Measurements from ENCODE around the gene CBL.
A peak's percentile ranks its signal among the peaks of the same experiment; 100 is the strongest.

The CBL gene

DNA sequence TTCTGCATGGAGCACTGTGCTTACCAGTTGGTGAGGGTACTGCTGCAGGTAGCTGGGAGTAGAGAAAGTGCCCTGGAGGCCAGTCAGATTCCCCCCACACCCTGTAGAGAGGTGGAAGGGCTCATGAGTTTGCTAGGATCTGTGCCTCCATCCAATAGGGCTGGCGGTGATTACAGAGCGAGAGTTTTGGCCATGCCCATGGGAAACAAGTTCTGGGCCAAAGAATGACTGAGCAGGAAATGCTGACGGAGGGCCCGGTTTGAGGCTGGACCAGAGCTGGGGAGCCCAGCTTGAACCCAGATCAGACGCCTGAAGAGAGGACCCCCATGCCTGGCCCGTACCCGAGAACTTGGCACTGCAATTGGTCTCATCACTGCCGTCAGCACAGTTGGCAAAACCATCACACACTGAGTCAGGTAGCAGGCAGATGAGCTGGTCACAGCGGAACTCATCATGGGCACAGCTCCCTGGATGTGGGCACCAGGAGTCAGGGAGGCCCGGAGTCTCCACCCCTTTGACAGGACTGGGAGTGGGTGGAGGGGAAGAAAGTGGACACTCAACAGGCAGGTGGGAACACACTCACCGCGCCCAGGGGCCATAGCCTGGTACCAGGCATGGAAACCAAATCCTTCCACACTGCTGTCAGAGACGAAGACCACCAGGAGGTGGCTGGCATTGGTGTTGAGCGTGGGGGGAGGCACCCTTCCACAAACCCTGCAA lies 138.3 kb downstream of the CBL start:
- no peak for DNase-seq (ENCODE audit: extremely low read depth in 1 of 2, low read depth in 1 of 2)

DNA sequence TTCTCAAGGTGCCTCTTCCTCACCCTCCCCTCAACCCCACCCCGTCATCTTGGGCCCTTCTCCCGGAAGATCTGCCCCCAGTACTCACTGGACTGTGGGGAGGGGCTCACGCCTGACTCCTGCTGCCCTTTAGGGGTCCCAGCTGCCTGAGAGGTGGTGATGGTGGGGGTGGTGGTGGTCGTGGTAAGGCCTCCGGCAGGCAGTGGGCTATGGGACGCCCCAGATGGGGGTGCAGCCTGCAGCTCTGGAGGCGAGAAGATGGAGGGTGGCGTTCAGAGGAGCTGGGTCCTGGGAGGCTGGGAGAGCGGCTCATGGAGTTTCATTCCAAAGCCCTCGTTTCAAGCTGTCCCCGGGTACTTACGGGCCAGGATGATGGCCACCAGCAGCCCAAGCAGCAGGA lies 139.5 kb downstream of the CBL start:
- no peak for DNase-seq (ENCODE audit: extremely low read depth in 1 of 2, low read depth in 1 of 2)

DNA sequence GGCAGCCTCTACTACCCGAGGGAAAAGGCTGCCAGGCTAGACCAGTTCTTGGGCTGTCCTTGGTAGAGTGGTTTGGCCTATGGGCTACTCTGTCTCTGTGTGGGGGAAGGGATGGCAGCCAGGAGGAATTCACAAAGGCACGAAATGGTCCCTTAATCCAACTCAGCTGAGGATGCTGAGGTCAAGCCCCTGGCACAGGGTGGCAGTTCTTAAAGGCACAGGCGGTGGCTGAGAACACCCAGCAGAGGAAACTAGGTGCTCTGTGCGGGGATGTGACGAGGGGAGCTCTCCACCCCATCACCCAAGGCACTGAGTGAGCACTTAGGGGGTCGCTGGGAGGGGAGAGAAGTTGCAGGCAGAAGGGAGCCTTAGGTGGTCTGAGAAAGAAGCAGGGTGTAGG lies 140.5 kb downstream of the CBL start, which contains the start of gene MFRP:
TSS of gene MFRP (minus strand) at position 101 of the 400 bp plus-strand sequence. CDS start 192 bp downstream, outside the sequence.
- no peak for DNase-seq (ENCODE audit: extremely low read depth in 1 of 2, low read depth in 1 of 2)

DNA sequence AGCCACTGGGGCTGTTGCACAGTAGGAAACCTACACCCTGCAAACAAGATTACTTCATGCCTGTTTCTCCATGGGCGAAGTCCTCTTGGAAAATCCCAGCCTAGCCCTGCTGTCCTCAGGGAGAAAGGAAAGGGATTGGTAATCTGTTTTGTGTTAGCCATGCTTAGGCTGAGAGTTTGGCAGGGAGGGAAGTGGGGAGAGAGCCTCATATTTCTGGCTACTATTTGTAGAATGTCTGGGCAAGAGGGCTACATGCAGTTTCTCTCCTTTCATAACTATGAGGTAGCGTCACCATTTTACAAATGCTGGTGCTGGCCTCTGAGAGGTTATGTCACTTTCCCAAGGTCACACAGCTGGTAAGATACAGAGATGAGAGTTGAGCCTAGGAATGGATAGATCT lies 141.1 kb downstream of the CBL start:
- DNase-seq (ENCODE audit: extremely low read depth in 1 of 2, low read depth in 1 of 2) = no peak

DNA sequence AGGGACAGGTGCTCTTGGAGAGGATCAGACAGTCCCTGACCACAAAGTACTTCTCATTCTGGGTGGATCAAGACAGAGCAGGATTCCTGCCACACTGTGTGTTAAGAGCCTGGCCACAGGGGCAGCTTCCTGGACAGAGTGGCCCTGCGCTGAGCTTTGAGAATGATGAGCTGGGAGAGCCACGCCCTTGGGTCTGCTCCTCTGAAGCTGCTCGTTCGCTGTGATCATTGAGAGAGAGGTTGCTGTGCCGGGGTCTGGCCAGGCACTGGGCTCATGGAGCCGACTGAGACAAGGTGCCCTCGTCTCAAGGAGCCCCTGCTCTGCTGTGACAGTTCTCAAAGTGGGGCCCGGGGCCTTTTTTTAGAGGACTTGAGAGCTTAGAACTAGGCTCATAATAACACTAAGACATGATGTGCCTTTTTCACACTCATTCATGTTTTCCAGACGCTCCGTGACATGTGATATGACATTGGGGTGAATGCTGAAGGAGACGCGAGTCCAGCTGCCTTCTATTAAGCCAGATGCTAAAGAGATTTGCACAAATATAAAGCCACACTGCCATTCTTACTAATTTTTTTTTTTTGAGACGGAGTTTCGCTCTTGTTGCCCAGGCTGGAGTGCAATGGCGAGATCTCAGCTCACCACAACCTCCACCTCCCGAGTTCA lies 141.9 kb downstream of the CBL start:
- no peak for DNase-seq (ENCODE audit: extremely low read depth in 1 of 2, low read depth in 1 of 2)

DNA sequence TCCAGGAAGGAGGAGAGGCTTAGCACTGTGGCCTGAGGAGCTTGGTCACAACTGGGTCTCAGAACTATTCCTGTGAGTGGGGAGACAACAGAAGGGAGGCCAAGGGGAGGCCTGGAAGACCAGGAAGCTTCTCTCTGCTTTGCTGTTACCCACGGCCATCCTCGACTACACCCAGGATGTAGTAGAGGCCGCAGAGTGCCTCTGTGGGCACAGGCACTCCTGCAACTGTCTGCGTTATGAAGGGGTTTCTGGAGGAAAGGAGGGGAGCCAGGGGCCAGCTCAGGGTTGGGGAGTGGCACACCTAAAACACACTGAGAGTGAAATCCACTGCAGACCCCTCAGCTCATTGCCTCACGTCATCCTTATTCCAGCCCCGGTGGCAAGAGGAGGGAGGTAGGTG lies 144.2 kb downstream of the CBL start:
- DNase-seq (ENCODE audit: extremely low read depth in 1 of 2, low read depth in 1 of 2) = no peak

DNA sequence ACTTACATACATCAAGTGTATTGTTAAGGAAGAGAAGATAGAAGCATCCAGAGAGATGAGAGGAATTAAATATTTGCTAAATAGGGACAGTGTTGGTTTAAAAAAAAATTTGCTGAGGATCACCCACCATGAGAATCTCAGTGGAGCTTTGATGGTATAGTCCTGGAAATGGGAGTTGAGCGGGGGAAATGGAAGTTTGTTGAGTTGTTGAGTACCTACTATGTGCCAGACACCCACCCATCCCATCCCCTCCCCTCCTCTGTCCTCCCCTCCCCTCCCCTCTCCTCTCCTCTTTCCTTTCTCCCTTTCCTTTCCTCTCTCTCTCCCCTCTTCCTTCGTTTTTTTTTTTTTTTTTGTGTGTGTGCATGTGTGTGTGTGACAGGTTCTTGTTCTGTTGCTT lies 145.1 kb downstream of the CBL start:
- no peak for DNase-seq (ENCODE audit: extremely low read depth in 1 of 2, low read depth in 1 of 2)

DNA sequence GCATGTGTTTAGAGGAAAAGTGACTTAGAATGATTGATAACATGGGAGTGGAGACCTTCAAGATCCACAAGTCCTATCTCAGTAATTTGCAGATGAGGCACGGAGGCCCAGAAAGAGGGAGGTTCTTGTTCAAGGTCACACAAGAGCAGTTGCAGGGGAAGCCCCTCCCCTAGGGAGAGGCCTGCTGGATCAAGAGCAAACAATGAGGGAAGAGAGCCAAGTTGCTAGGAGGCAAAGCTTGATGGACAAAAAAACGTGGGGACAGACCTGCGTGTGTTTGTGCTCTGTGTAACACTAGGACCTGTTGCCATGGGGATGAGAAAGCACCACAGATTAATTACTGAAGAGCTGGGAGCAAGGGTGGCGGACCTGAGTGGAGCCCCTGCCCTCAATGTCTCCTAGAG lies 146.7 kb downstream of the CBL start:
- DNase-seq (ENCODE audit: extremely low read depth in 1 of 2, low read depth in 1 of 2) = no peak

DNA sequence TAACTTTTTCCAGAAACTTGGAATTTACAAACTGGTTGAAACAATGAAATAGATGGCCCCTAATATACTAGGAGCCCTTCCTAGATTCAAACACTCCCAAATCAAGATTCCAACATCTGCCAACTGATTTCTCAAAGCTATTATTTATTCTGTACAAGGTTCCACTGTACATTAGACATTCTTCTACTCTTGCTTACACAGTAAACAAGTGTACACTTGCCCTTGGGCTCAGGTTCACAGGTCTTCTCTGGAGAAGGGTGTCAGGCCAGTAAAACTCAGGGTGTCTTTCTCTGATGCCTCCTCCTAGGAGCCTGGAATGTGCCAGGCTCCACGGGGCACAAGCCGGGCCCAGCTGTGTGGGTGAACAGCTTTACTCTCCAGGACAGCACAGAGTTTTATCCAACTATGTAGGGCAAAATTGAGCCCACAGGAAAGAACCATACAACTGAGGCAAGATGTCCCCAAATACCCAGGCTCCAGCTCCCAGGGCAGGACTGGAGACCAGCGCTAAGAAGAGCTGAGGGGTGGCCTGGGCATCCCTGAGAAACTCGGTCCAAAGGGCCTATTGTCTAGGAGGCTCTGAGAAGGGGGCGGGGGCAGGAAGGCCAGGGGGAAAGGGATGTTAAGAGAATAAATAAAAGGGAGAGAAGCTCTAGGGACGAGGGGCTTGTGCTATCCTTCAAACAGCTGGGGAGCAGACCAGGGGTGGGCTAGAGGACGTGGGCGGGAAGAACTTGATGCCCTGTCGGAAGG lies 149.1 kb downstream of the CBL start:
- DNase-seq (ENCODE audit: extremely low read depth in 1 of 2, low read depth in 1 of 2) = no peak

DNA sequence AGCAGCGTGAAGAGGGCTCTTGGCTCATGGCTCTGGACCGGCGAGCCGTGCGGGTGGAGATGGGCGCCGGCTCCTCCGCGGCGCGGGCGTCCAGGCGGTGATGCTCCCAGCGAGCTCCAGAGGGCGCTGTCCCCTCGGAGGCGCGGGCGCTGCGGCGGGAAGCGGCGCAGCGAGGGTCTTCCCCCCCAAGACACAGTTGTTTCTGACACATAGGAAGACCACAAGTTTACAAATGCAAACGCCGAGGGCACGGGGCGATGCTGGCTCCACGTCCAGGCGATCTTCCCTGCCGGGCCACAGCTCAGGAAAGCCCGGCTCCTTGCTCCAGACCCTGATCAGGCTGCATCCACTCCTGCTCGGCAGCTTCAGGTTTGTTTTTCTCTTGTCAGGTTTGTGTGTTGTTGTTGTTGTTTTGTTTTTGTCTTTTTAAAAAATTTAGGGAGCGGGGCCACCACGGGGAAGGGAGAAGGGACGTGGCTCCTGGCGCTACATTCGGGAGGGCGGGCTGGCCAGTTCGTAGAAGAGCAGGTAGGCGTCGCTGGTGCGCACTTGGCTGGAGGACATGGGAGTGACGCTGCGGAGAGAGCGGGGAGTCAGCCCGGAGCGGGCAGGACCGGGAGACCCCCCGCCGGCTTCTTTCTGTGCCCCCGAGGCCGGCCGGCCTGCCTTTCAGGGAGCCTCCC lies 150.4 kb downstream of the CBL start:
- DNase-seq (ENCODE audit: extremely low read depth in 1 of 2, low read depth in 1 of 2) = peak; percentile 35 to 54

DNA sequence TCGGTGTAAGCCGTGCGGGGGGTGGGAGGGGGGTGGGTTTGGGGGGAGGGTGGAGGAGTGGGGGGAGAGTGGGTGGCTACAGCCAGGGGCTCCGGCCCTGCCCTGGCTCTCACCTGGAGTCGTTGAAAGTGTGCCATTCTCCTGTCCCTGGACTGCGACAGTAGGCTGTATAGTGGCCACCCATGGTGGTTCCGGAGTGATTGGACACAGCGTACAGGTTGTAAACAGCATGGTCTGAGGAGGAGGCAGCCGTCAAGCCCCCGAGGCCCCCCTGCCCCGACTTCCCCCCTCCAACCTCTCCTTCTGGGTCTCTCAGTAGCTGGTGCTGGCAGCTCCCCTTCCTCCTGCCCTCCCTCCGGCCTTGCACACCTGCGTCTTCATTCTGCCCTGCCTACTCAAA lies 150.9 kb downstream of the CBL start:
- no peak for DNase-seq (ENCODE audit: extremely low read depth in 1 of 2, low read depth in 1 of 2)

Measured in activated CD8-positive, alpha-beta memory T cell treated with anti-CD3 and anti-CD28 coated beads for 1 hour (primary cell).